Stimulated activated CD4-positive, alpha-beta T cell treated with anti-CD3 and anti-CD28 coated beads, Interleukin-15, amount 100 ng/mL, for 24 hours (primary cell): ENCODE results near the gene TNIK.
"Not testable (repeated sequence)": the region's sequence is repeated elsewhere in the genome, so short reads cannot be mapped to it uniquely, and the experiment has no call there.

ENCODE experiments used
- DNase-seq: peaks from one replicate; pipeline ENCODE4 v3.0.0-alpha.2; 2020

Gene TNIK

DNA sequence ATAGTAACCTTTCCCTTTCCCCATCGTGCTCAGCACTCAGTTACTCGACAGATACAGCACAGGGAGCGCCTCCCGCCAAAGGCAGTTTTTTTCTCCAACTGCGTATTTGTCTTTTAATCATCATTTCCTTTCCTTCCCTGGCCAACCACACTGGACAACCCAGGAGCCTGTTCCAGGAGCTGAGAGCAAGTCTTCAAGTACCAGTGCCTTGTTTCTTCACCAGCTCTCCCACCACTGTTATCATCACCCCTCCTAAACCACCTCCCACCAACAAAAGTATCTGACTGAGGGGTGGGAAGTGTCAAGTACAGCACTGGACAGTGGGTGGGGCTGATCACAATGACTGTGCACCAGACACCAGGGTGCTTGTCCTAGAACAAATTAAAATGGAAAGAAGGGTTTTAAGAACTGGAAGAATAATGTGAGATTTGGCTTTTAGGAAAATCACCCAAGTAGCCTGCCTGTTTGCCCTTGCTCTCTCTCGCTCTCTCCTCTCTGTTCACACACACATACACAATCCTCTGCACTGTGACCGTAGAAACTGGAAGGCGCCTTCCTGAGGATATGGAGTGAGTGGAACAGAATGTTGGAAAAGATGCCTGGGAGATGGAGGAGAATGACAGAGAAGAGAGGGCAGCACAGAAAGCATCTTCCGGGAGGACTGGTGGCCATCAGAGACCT, 126.3 kb downstream of the TNIK start:
- DNase-seq, result no peak

- DNase-seq, result no peak
Measured at GRCh38 chr3:171330938-171331337, 129.3 kb downstream of the TNIK start.

GRCh38 chr3:171329746-171330145, 130.5 kb downstream of the TNIK start:
- no peak for DNase-seq

- DNase-seq, result peak; percentile 43
Measured at GRCh38 chr3:171328419-171329082, 131.7 kb downstream of the TNIK start.

GRCh38 chr3:171327441-171328174, 132.6 kb downstream of the TNIK start:
- no peak for DNase-seq

DNA sequence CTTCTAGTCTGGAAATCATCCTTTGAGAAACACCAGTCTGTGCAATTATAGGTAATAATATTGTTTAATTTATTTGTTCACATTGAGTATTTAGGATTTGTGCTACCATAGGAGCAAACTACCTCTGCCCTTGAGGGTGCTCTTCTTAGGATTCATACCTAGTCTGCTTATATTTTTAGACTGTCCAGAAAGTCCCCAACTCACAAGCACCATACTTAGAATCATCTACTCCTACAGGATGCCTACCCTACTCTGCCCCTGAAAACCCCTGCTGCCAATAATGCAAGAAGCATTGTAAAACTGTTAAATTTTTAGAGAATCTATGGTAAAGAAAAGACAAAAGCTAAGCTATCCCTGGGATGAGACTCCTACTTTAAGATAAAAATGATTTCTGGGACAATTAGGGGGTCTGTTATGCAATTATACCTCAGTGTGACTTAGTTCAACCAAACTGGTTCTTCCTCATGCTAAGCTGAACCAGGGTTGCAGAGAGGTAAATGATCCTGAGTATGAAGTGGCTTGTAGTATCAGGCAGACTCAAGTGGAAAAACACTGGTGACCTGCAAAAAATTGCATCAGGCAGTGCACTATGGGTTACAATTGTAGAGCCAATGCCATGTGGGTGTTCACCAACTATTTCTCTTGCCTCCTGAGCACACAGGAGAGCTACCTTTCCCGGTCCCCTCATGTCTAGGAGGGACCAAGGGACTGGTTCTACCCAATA, 133.3 kb downstream of the TNIK start:
- no peak for DNase-seq

DNA sequence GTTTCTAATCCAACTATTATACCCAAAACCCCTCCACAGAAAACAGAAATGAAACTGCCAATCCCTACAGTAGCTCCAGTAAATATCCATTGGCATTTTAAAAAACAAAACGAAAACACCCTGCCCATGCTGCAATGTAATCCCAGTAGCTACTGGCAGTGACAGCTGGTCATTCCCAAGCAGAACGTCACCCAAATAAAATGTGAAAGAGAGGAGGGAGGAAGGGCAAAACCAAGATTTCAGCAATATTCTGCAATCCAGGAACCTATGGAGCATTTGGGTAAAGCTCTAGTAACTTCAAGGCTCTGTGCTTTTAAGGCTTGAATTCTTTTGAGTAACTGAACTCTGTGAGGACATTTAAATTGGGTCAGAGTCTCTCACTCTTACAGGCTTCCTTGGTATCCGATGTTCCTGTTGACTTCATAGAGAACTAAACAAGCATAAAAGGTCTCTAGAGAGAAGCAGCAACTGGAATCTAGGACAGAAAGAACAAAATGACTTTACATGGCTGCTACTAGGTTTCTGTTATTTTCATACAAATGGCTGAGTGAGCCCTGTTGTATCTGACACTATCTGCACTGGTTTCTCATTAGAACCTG, 136.2 kb downstream of the TNIK start:
- no peak for DNase-seq

- DNase-seq, result no peak
Measured at GRCh38 chr3:171321559-171322360, 138.4 kb downstream of the TNIK start.

DNA sequence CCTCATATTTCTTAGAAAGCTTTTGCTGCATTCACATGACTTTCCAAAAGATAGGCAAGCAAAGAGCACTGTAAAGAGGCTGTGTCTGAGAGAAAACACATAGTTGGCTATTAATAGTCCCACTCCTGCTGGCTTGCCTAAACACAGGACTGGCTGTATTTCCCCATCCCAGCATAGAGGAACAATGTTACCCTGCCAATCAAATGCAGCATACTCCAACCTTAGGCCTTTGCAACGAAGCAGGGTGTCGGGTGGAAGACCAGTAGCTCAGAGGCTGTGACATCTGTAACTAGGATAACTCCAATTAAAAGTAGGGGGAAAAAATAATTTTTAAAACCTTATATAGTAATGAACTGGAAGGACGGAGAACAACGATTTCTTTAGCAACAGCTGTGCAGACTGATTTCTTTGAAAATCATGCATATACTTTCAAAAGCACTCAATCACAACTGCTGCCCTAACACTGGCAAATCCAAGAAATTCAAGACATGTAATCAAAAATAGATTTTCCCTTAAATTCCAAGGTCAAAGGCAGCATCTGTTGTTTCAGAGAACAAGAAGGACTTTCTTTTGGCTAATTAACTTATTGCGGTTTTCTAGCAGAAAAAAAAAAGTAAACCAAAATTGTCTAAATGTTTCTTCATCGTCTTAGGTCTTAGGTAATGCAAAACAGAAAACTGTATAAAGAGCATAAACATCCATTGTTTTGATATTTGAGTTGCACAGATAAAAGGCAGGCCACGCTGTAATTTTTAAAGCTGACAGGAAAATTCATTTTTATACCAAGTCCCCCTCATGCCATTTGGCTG, 139.3 kb downstream of the TNIK start:
- no peak for DNase-seq

DNA sequence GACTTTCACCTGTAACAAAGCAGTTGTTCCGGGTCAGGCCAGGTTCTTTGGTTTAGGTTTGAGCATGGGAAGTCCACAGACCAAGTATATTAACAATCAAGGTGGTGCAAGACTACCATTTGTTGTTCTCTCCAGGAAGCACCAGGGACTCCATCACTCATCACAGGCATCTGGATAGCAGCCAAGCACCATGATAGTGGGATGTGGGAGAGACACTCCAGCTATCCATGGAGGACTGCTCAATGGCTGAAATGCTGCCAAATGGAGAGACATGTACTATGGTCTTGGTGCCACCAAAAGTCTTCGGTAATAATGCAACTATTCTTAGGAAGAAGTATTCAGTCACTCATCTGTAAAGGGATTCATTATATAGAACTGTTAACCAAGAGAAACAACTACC, 143.0 kb downstream of the TNIK start:
- no peak for DNase-seq

DNA sequence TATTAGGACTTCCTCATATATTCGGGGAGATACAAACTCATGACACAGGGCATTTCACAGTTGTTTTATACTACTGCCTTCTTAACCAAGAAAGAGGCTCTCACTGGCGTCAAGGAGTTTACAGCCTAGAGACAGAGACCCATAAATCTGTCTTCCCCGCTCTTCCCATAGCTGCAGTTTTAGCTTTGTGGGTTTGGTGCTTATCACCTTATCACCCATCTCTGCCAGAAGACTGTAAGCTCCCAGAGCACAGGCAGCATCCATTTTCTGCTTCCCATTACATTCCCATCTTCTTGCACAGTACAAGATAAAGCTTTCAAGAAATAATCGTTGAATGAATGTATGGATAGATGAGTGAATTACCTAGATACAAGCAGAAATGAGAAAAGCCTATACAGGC, 144.3 kb downstream of the TNIK start:
- no peak for DNase-seq

- DNase-seq, result no peak
Measured at GRCh38 chr3:171315101-171315500, 145.1 kb downstream of the TNIK start.

DNA sequence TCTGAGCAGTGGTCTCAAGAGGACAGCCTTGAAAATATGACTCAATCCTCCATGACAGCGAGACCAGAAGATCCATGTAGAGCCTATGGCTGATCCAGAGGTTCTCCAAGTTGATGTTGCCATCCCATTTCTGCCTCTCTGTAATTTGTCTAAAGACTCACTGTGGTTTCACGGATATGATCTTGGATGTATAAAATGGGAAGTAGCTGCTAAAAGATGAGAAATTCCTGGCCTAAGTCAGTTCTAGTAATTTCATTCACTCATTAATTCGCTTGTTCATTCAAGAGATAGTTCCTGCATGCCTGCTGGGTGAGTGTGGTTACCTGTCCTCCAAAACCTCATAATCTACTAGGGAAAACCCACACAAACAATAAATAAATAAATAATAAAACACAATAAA, 145.9 kb downstream of the TNIK start:
- no peak for DNase-seq

DNA sequence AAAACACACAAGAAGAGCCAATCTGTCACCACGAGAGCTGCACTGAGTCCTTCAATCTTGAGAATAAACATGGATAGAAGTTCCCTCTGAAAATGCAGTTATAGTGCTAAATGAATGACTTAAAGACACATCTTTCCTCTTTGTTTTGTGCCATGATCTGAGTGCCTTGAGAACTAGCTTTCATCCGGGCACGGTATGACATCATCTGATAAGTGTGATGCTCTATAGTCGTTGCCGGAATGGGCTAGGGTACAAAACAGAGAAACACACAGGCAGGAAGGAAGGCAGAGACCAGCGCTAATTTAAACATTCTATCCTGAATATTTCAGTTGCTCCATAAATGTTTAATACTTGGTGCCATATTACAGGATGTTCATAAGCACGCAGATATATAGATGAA, 146.5 kb downstream of the TNIK start:
- no peak for DNase-seq

- DNase-seq, result no peak
Measured at GRCh38 chr3:171312741-171313140, 147.5 kb downstream of the TNIK start.

DNA sequence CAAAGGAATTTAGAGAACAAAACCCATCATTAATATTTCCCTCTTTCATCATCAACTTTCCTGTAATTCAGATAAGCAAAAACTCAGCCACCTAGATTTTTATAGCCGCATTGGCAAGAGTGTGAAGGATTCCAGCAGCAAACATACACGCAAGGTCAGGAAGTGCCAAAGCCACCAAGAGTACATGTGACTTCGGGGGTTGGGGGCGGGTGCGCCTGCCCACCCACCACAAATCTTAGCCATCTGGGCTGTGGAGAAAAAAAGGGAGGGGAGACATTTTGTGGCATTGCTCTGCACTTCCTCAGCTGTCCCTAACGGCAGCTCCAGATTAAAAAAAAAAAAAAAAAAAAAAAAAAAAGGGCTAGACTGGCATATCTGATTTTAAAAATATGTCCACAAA, 148.4 kb downstream of the TNIK start:
- DNase-seq, result no peak

DNA sequence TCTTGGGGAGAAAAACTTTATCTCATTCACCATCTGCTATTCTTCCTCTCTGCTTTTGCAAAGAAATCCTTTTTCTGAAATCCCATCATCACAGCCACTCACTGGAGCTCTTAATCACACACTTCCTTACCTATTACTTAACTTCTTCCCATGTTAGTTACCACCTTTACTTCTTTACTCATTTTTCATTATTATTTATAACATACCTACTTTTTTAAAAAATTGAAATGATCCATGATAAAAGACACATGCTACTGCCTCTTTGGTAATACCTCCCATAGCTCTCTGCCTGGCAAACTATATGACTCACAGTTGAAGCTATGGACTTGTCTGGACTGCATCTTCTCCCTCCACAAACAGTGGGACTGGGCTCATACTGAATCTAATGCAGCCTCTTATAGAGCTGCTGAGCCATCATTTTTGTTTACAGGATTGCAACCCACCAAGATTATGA, 150.3 kb downstream of the TNIK start:
- DNase-seq, result no peak

DNA sequence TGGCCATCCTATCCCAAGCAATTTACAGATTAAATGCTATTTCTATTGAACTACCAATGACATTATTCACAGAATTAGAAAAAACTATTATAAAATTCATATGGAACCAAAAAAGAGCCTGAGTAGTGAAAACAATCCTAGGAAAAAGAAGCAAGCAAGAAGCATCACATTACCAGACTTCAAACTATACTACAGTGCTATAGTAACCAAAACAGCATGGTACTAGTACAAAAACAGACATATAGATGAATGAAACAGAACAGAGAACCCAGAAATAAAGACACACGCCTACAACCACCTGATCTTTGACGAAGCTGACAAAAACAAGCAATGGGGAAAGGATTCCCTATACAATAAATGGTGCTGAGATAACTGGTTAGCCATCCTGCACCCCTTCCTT, 152.2 kb downstream of the TNIK start:
- no peak for DNase-seq

- no peak for DNase-seq
Measured at GRCh38 chr3:171307046-171307585, 153.1 kb downstream of the TNIK start.

DNA sequence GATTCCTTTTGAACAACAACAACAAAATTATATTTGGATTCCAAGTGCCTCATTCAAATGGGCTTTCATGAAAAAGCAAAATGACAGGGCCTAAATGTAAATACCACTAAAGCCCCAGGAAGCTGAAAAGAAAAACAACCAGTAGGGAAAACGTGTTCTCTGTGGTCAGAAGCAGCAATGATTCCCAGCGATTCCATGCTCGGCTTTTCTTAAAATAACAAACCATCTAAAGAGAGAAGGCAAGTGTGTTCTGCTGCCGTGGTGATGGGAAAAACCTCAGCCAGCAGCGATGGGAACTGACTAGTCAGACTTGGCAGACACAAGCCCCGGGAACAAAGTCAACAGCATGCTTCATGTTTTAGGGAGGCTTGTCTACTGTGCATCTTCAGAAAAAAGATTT, 153.6 kb downstream of the TNIK start:
- DNase-seq, result no peak

GRCh38 chr3:171305823-171306222, 154.4 kb downstream of the TNIK start:
- DNase-seq, result not testable (repeated sequence)
